Measurements from ENCODE around the gene YJEFN3.

Gene YJEFN3

GRCh38 chr19:19488875-19489690 is 39.6 kb upstream of the YJEFN3 start:
- TF ChIP-seq FOXP2 (optimal IDR thresholded peaks at IDR 0.05; ENCODE audit: borderline replicate concordance, extremely low read depth, extremely low read length, insufficient read depth), result no peak
- peak; percentile 56; the same call in 1 of the 2 replicates for TF ChIP-seq SIN3A (IDR thresholded peaks at IDR 0.05; ENCODE audit: borderline replicate concordance, insufficient read depth, low read length)

- no peak for TF ChIP-seq POLR2AphosphoS5 (IDR thresholded peaks at IDR 0.05; ENCODE audit: low read depth, low read length)
- TF ChIP-seq TAF1 (IDR thresholded peaks at IDR 0.05; ENCODE audit: borderline replicate concordance, insufficient read depth, low read length), result no peak
- TF ChIP-seq SIN3A (IDR thresholded peaks at IDR 0.05; ENCODE audit: borderline replicate concordance, insufficient read depth, low read length), result no peak
- no peak for TF ChIP-seq FOXP2 (optimal IDR thresholded peaks at IDR 0.05; ENCODE audit: borderline replicate concordance, extremely low read depth, extremely low read length, insufficient read depth)
- TF ChIP-seq REST (IDR thresholded peaks at IDR 0.05; ENCODE audit: insufficient read depth in 1 of 2, low read depth in 2 of 2, low read length in 2 of 2), result no peak
Measured at GRCh38 chr19:19489804-19490204, 38.9 kb upstream of the YJEFN3 start.

GRCh38 chr19:19490214-19490968 is 38.3 kb upstream of the YJEFN3 start:
- TF ChIP-seq SIN3A (IDR thresholded peaks at IDR 0.05; ENCODE audit: borderline replicate concordance, insufficient read depth, low read length), result no peak
- no peak for TF ChIP-seq POLR2AphosphoS5 (IDR thresholded peaks at IDR 0.05; ENCODE audit: low read depth, low read length)

GRCh38 chr19:19491321-19492025 is 37.2 kb upstream of the YJEFN3 start:
- TF ChIP-seq REST (IDR thresholded peaks at IDR 0.05; ENCODE audit: insufficient read depth in 1 of 2, low read depth in 2 of 2, low read length in 2 of 2) (no peak), TAF1 (IDR thresholded peaks at IDR 0.05; ENCODE audit: borderline replicate concordance, insufficient read depth, low read length) (no peak), FOXP2 (optimal IDR thresholded peaks at IDR 0.05; ENCODE audit: borderline replicate concordance, extremely low read depth, extremely low read length, insufficient read depth) (no peak), POLR2AphosphoS5 (IDR thresholded peaks at IDR 0.05; ENCODE audit: low read depth, low read length) (no peak), SIN3A (IDR thresholded peaks at IDR 0.05; ENCODE audit: borderline replicate concordance, insufficient read depth, low read length) (no peak)

GRCh38 chr19:19492026-19492610 is 36.6 kb upstream of the YJEFN3 start:
- TF ChIP-seq REST (IDR thresholded peaks at IDR 0.05; ENCODE audit: insufficient read depth in 1 of 2, low read depth in 2 of 2, low read length in 2 of 2) (no peak), SIN3A (IDR thresholded peaks at IDR 0.05; ENCODE audit: borderline replicate concordance, insufficient read depth, low read length) (no peak), POLR2AphosphoS5 (IDR thresholded peaks at IDR 0.05; ENCODE audit: low read depth, low read length) (no peak), FOXP2 (optimal IDR thresholded peaks at IDR 0.05; ENCODE audit: borderline replicate concordance, extremely low read depth, extremely low read length, insufficient read depth) (no peak), TAF1 (IDR thresholded peaks at IDR 0.05; ENCODE audit: borderline replicate concordance, insufficient read depth, low read length) (no peak)

All from PFSK-1 (cell line).